Mesenchymal stem cell (in vitro differentiated cells and primary cell): ENCODE data around the gene ZIC4.

ENCODE experiments used
- DNase-seq: peaks from one replicate; pipeline ENCODE4 v3.0.0-alpha.2; 2013
- H2AFZ ChIP-seq: one replicate; pipeline ENCODE4 v1.6.1; 2013; ENCODE audit warnings: low read depth, mild to moderate bottlenecking, control low read depth, inconsistent platforms, low read length, moderate library complexity
- H2AK5ac ChIP-seq: 2 replicates; pipeline ENCODE4 v1.6.1; 2013; ENCODE audit warnings: low read length, moderate library complexity, mild to moderate bottlenecking, inconsistent platforms; ENCODE audit not compliant: severe bottlenecking
- H2BK120ac ChIP-seq: one replicate; pipeline ENCODE4 v1.6.1; 2013; ENCODE audit warnings: low read depth, mild to moderate bottlenecking, inconsistent platforms, low read length, moderate library complexity
- H2BK12ac ChIP-seq, 2 experiments: one replicate each; pipeline ENCODE4 v1.6.1; 2013; ENCODE audit warnings: inconsistent platforms in 2 of 2, low read length in 2 of 2, mild to moderate bottlenecking in 2 of 2, moderate library complexity in 2 of 2, control low read depth in 1 of 2
- H2BK15ac ChIP-seq: one replicate; pipeline ENCODE4 v1.6.1; 2013; ENCODE audit warnings: mild to moderate bottlenecking, low read depth, inconsistent platforms; ENCODE audit not compliant: poor library complexity, severe bottlenecking
- H2BK5ac ChIP-seq: 2 replicates; pipeline ENCODE4 v1.6.1; 2013; ENCODE audit warnings: low read depth, mild to moderate bottlenecking, low read length, control low read depth, inconsistent platforms; ENCODE audit not compliant: poor library complexity, severe bottlenecking
- H3K14ac ChIP-seq, 2 experiments: one replicate each; pipeline ENCODE4 v1.6.1; 2013; ENCODE audit warnings: inconsistent platforms in 2 of 2, low read length in 2 of 2, control low read depth in 1 of 2, mild to moderate bottlenecking in 1 of 2, moderate library complexity in 1 of 2
- H3K18ac ChIP-seq, 2 experiments: one replicate each; pipeline ENCODE4 v1.6.1; 2013; ENCODE audit warnings: inconsistent platforms in 2 of 2, low read length in 2 of 2, control low read depth in 1 of 2, low read depth in 1 of 2, mild to moderate bottlenecking in 1 of 2
- H3K23ac ChIP-seq, 2 experiments: one replicate each; pipeline ENCODE4 v1.6.1; 2013; ENCODE audit warnings: inconsistent platforms in 2 of 2, low read length in 2 of 2, mild to moderate bottlenecking in 2 of 2, moderate library complexity in 2 of 2, control low read depth in 1 of 2
- H3K27ac ChIP-seq: 2 replicates; pipeline ENCODE4 v1.5.1; 2013; ENCODE audit warnings: mild to moderate bottlenecking, moderate library complexity, low read length, control low read depth, inconsistent platforms; ENCODE audit not compliant: poor library complexity, severe bottlenecking
- H3K27me3 ChIP-seq, 2 experiments: 2 replicates each; pipeline versions ENCODE4 v1.6.1 to v1.7.0; 2013; ENCODE audit warnings: low read length in 2 of 2, mild to moderate bottlenecking in 2 of 2, moderate library complexity in 2 of 2, control low read depth in 1 of 2, inconsistent platforms in 1 of 2; ENCODE audit not compliant: control insufficient read depth in 1 of 2, insufficient read depth in 1 of 2
- H3K36me3 ChIP-seq, 2 experiments: 2 replicates each; pipeline versions ENCODE4 v1.6.1 to v1.7.0; 2013; ENCODE audit warnings: low read length in 2 of 2, control low read depth in 1 of 2, inconsistent platforms in 1 of 2, low read depth in 1 of 2, mild to moderate bottlenecking in 1 of 2; ENCODE audit not compliant: insufficient read depth in 2 of 2, control insufficient read depth in 1 of 2
- H3K4ac ChIP-seq, 2 experiments: one replicate each; pipeline ENCODE4 v1.6.1; 2013; ENCODE audit warnings: inconsistent platforms in 2 of 2, low read length in 2 of 2, mild to moderate bottlenecking in 2 of 2, moderate library complexity in 2 of 2, control low read depth in 1 of 2, low read depth in 1 of 2
- H3K4me1 ChIP-seq: 2 replicates; pipeline ENCODE4 v1.6.1; 2013; ENCODE audit warnings: low read depth, low read length, control low read depth; ENCODE audit not compliant: control insufficient read depth, insufficient read depth
- H3K4me2 ChIP-seq: 2 replicates; pipeline ENCODE4 v1.6.1; 2013; ENCODE audit warnings: low read length, mild to moderate bottlenecking, inconsistent platforms; ENCODE audit not compliant: poor library complexity, severe bottlenecking
- H3K4me3 ChIP-seq, 2 experiments: 2 replicates each; pipeline versions ENCODE4 v1.5.1 to v1.7.0; 2013; ENCODE audit warnings: low read length in 2 of 2, mild to moderate bottlenecking in 2 of 2, control low read depth in 1 of 2, low read depth in 1 of 2; ENCODE audit not compliant: insufficient read depth in 1 of 2
- H3K79me1 ChIP-seq: replicated peaks from 2 replicates; pipeline ENCODE4 v1.6.1; 2013; ENCODE audit warnings: mild to moderate bottlenecking, control low read depth, low read length, inconsistent platforms; ENCODE audit not compliant: poor library complexity, severe bottlenecking
- H3K9ac ChIP-seq: 2 replicates; pipeline ENCODE4 v1.7.0; 2013; ENCODE audit warnings: mild to moderate bottlenecking, low read length, moderate library complexity
- H3K9me3 ChIP-seq: 2 replicates; pipeline ENCODE4 v1.7.0; 2013; ENCODE audit warnings: mild to moderate bottlenecking, low read length; ENCODE audit not compliant: control insufficient read depth
- H4K8ac ChIP-seq: one replicate; pipeline ENCODE4 v1.6.1; 2013; ENCODE audit warnings: inconsistent platforms, mild to moderate bottlenecking, low read length, moderate library complexity
- H4K91ac ChIP-seq: one replicate; pipeline ENCODE4 v1.6.1; 2013; ENCODE audit warnings: mild to moderate bottlenecking, low read length, inconsistent platforms
- WGBS: methylation state at CpG from one replicate; pipeline ENCODE4 v1.1.7; 2013; ENCODE audit warnings: mixed read lengths; 5-methylcytosine and 5-hydroxymethylcytosine counted together

ZIC4 gene

GRCh38 chr3:147336543-147337278, 69.6 kb downstream of the ZIC4 start:
- H3K14ac ChIP-seq: no peak overlapping the region
- H4K91ac ChIP-seq: no peak overlapping the region
- H2BK120ac ChIP-seq: no peak overlapping the region
- H3K4ac ChIP-seq: no peak overlapping the region
- H2BK12ac ChIP-seq: no peak overlapping the region
- no peak overlapping the region for H3K9ac ChIP-seq
- H3K4me2 ChIP-seq: no peak overlapping the region
- no peak overlapping the region for H3K23ac ChIP-seq
- no peak overlapping the region for H3K18ac ChIP-seq
- no peak overlapping the region for H3K4me3 ChIP-seq
- DNase-seq: no peak
- H3K9me3 ChIP-seq: no peaks in the 10 kb centered on the region
- no peaks in the 10 kb centered on the region for H3K79me1 ChIP-seq
- no peak overlapping the region for H4K8ac ChIP-seq
- WGBS: 69% methylated on average over 3 of the region's 4 CpGs
- H2AK5ac ChIP-seq: no peak overlapping the region
- no peaks in the 10 kb centered on the region for H3K36me3 ChIP-seq
- no peaks in the 10 kb centered on the region for H3K27me3 ChIP-seq
- H2BK15ac ChIP-seq: no peak overlapping the region
- no peak overlapping the region for H2BK5ac ChIP-seq
- H2AFZ ChIP-seq: no peak overlapping the region
- no peak overlapping the region for H3K27ac ChIP-seq
- H3K4me1 ChIP-seq: no peaks in the 10 kb centered on the region
